ENCODE measurements around the gene CDH22.

DNA sequence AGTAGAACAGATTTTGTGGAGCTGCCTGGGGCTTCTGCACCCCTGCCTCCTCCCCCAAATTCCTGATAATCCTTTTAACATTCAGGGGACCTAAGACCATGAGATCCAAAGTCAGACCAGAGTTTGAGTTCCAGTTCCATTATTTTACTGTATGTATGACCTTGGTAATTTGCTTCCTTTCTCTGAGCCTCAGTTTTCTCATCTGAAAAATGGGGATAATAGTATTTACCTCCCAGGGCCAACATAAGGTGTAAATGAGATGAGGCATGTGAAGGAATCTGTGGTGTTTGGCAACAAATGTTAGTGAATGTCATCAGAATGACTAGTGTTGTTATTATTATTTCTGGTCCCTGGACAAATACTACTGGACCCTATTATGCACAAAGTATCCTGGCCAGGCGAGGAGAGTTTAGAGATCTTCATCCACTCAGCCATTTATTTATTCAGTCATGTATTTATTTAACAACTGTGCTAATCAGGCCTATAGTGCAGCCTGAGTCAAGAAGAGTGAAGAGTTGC is 47.3 kb downstream of the CDH22 start:
- TF ChIP-seq, protein P1, sequence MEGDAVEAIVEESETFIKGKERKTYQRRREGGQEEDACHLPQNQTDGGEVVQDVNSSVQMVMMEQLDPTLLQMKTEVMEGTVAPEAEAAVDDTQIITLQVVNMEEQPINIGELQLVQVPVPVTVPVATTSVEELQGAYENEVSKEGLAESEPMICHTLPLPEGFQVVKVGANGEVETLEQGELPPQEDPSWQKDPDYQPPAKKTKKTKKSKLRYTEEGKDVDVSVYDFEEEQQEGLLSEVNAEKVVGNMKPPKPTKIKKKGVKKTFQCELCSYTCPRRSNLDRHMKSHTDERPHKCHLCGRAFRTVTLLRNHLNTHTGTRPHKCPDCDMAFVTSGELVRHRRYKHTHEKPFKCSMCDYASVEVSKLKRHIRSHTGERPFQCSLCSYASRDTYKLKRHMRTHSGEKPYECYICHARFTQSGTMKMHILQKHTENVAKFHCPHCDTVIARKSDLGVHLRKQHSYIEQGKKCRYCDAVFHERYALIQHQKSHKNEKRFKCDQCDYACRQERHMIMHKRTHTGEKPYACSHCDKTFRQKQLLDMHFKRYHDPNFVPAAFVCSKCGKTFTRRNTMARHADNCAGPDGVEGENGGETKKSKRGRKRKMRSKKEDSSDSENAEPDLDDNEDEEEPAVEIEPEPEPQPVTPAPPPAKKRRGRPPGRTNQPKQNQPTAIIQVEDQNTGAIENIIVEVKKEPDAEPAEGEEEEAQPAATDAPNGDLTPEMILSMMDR (IDR thresholded peaks at IDR 0.05) = no peak
- TF ChIP-seq POLR2A (IDR thresholded peaks at IDR 0.05) = no peak

Data from esophagus squamous epithelium (tissue), 4 donors.